ENCODE measurements around the gene NAA80.

DNA sequence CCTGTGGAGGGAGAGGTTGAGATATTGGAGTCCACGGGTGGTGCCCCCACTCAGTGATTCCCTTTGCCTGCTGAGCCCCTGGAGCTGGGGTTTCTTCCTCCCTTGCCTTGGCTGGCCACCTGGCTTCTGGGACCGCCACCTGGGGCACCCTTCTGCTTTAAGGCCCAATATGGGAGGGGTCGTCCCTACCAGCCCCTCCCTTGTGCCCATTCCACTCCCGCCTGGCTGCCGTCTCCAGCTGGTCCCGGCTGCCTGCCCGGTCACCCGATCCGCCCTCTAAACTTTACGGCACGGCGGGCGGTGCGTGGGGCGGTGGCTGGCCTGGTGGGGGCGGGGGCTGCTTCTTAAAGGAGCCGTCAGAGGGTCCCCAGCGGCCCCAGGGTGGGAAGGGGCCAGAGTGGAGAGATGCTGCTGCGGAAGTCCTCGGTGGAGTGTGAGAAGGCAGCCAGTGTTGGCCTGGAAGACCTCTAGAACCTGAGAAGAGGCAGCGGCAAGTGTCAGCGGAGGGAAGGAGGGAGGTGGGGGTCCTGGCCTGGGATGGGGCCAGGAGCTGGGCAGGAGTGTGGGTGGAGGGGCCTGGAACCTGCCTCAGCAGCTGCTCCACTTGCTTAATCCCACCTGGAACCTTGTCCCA lies 31.8 kb downstream of the NAA80 start:
- TF ChIP-seq CTCF (IDR thresholded peaks at IDR 0.05) (no peak), EP300 (IDR thresholded peaks at IDR 0.05; ENCODE audit: borderline replicate concordance in 1 of 2, low read depth in 1 of 2, low read length in 1 of 2) (no peak), POLR2AphosphoS5 (IDR thresholded peaks at IDR 0.05; ENCODE audit: low read depth, low read length) (peak; percentile 26; the same call in 1 of the 2 replicates), YY1 (IDR thresholded peaks at IDR 0.05; ENCODE audit: low read depth) (no peak)
- TF ChIP-seq, protein P1, sequence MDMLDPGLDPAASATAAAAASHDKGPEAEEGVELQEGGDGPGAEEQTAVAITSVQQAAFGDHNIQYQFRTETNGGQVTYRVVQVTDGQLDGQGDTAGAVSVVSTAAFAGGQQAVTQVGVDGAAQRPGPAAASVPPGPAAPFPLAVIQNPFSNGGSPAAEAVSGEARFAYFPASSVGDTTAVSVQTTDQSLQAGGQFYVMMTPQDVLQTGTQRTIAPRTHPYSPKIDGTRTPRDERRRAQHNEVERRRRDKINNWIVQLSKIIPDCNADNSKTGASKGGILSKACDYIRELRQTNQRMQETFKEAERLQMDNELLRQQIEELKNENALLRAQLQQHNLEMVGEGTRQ (IDR thresholded peaks at IDR 0.05; ENCODE audit: borderline replicate concordance, low read depth, low read length), result no peak
- TF ChIP-seq, protein P2, sequence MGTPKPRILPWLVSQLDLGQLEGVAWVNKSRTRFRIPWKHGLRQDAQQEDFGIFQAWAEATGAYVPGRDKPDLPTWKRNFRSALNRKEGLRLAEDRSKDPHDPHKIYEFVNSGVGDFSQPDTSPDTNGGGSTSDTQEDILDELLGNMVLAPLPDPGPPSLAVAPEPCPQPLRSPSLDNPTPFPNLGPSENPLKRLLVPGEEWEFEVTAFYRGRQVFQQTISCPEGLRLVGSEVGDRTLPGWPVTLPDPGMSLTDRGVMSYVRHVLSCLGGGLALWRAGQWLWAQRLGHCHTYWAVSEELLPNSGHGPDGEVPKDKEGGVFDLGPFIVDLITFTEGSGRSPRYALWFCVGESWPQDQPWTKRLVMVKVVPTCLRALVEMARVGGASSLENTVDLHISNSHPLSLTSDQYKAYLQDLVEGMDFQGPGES (IDR thresholded peaks at IDR 0.05; ENCODE audit: low read depth, low read length), result no peak

Measured in SK-N-SH (cell line).